ENCODE data around the gene TCEAL2. TPM values are rescaled to one million over a fixed set of nuclear protein-coding genes. Genes with fewer than 3 reads are reported as not detected.

The TCEAL2 gene
- polyA plus RNA-seq, 1 experiment, result not detected

- no peaks in the 10 kb centered on the region; the same call in 1 of the 2 replicates for H3K9me3 ChIP-seq (ENCODE audit: control insufficient read depth, insufficient read depth, low read length)
- POLR2A ChIA-PET, result no interaction called here
- no peak overlapping the region for H3K27ac ChIP-seq (ENCODE audit: low read depth, low read length)
- H3K4me3 ChIP-seq (ENCODE audit: low read depth, low read length), result no peak overlapping the region
- TF ChIP-seq, protein P1, sequence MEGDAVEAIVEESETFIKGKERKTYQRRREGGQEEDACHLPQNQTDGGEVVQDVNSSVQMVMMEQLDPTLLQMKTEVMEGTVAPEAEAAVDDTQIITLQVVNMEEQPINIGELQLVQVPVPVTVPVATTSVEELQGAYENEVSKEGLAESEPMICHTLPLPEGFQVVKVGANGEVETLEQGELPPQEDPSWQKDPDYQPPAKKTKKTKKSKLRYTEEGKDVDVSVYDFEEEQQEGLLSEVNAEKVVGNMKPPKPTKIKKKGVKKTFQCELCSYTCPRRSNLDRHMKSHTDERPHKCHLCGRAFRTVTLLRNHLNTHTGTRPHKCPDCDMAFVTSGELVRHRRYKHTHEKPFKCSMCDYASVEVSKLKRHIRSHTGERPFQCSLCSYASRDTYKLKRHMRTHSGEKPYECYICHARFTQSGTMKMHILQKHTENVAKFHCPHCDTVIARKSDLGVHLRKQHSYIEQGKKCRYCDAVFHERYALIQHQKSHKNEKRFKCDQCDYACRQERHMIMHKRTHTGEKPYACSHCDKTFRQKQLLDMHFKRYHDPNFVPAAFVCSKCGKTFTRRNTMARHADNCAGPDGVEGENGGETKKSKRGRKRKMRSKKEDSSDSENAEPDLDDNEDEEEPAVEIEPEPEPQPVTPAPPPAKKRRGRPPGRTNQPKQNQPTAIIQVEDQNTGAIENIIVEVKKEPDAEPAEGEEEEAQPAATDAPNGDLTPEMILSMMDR (IDR thresholded peaks at IDR 0.05; ENCODE audit: low read depth, low read length), result no peak
- no peak for DNase-seq (ENCODE audit: low read depth, low spot score)
- no peaks in the 10 kb centered on the region for H3K27me3 ChIP-seq (ENCODE audit: control insufficient read depth, insufficient read depth, low read length)
- CTCF ChIA-PET, result no interaction called here
Observed at GRCh38 chrX:102154218-102154860, 28.9 kb downstream of the TCEAL2 start.

DNA sequence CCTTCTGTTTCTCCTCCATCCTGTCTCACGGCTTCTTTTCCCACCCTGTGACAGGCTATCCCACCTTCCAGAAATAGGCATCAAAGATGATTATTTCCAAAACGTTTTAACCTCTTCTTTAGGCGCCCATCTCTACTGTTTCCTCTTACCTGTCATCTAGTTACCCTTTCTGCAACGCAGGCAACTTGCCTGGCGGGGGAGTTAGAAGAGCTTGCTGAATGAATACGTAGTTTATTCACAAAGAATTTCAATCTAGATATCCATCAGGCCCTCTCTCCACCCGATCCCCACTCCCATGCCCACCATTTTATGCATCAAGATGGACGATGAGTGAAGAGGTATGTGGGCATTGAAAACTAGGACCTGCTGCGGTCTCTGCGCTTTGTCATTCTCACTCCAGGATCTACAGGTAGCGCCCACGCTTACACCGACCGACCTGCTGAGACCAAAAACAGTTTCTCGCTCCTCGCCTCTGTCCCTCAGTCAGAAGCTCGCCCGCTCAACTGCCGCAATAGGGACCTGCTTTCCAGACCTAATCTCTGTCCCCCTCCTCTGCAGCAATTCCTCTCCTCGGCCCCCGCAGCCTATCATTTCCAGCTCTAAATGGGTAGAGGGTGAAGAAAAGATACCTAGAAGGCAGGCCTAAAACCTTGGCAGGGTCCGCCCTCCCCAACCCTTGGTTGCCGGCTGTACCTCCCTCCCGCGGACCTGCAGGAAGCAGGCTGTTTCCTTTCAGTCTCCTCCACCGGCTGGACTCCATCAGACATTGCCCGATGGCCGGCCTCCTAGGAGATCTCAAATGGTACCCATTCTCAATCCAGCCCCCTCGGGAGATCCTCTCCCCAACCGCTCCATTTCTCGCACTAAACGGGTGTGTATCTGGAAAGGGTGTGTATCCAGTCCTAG lies 29.7 kb downstream of the TCEAL2 start:
- Histone ChIP-seq H3K27ac (ENCODE audit: low read depth, low read length) (no peak overlapping the region), H3K27me3 (ENCODE audit: control insufficient read depth, insufficient read depth, low read length) (no peaks in the 10 kb centered on the region), H3K9me3 (ENCODE audit: control insufficient read depth, insufficient read depth, low read length) (no peaks in the 10 kb centered on the region; the same call in 1 of the 2 replicates), H3K4me3 (ENCODE audit: low read depth, low read length) (no peak overlapping the region)
- TF ChIP-seq, protein P1 (IDR thresholded peaks at IDR 0.05; ENCODE audit: low read depth, low read length), result no peak
- ChIA-PET CTCF (interaction anchor here (0.6 kb wide), 1 partner anchor 1330 kb away, joined by 3 read pairs; no protein-coding TSS in a partner anchor), POLR2A (no interaction called here)
- DNase-seq (ENCODE audit: low read depth, low spot score), result no peak

DNA sequence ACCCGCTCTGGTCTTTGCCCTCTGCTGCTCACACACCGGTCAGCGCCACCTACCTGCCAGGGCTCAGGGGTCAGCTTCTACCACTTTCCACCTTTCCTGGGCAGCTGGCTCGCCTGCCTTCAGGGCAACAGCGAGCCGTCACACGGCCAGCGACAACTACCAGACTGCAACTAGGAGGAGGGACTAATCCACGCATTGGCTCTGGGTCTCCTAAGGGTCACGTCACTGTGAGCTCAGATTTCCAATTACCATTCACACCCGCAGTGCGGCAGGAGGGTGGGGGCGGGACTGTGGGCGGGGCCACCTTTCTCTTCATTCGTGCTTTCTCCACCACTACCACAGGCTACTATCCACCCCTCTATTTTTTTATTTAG lies 30.3 kb downstream of the TCEAL2 start, which contains the start of gene BEX5:
Gene BEX5, minus strand, starts transcription at position 172 of the 374 bp plus-strand sequence. CDS start 1,712 bp downstream, outside the sequence.
- TF ChIP-seq, protein P1 (IDR thresholded peaks at IDR 0.05; ENCODE audit: low read depth, low read length), result no peak
- H3K27ac ChIP-seq (ENCODE audit: low read depth, low read length), result no peak within 1 kb of the TSS
- H3K4me3 ChIP-seq (ENCODE audit: low read depth, low read length), result no peak within 1 kb of the TSS
- ChIA-PET POLR2A (no interaction called here), CTCF (interaction anchor here (0.6 kb wide), 1 partner anchor 1329 kb away, joined by 3 read pairs; no protein-coding TSS in a partner anchor)
- no peak for DNase-seq (ENCODE audit: low read depth, low spot score)
- H3K9me3 ChIP-seq (ENCODE audit: control insufficient read depth, insufficient read depth, low read length), result no peaks in the 10 kb centered on the region; the same call in 1 of the 2 replicates
- no peaks in the 10 kb centered on the region for H3K27me3 ChIP-seq (ENCODE audit: control insufficient read depth, insufficient read depth, low read length)

Other genes with a start within 250 kb of the TCEAL2 start
- gene ZMAT1, start 193.7 kb upstream of the TCEAL2 start, polyA plus RNA-seq (2011; rRNA removed), result not detected in 2 replicates
- not detected in 2 replicates for gene TCEAL6, start 16.8 kb downstream of the TCEAL2 start, polyA plus RNA-seq (2011; rRNA removed)
- not detected in 2 replicates for gene BEX5, start 30.3 kb downstream of the TCEAL2 start, polyA plus RNA-seq (2011; rRNA removed)
- not detected in 2 replicates for gene TCP11X1, start 89.6 kb downstream of the TCEAL2 start, polyA plus RNA-seq (2011; rRNA removed)
- not detected in 2 replicates for gene NXF2, start 121.5 kb downstream of the TCEAL2 start, polyA plus RNA-seq (2011; rRNA removed)

Data from AG04450 (cell line).